Calu3 (cell line): Measurements from ENCODE around the gene TRAK1. TPM values are rescaled to one million over a fixed set of nuclear protein-coding genes. Genes with fewer than 3 reads are reported as not detected.
"Not testable (repeated sequence)": the region's sequence is repeated elsewhere in the genome, so short reads cannot be mapped to it uniquely, and the experiment has no call there.

Experiments
- BruUV-seq: library from RNA; stranded (reverse); fragments of 400-500 nt; replicated peaks from 2 replicates; lab custom pipeline; 2021; lab: Mats Ljungman, UMichigan
- CTCF ChIA-PET: fragments of 300-600 bp; sonication (Branson Sonifier 250); formaldehyde crosslinking; loops from one replicate; lab custom pipeline; 2022; ENCODE audit warnings: antibody characterized with exemption; lab: Charles Lee
- DNase-seq: peaks from one replicate; pipeline ENCODE4 v3.0.0; 2022
- H3K27ac Mint-ChIP-seq: one replicate; pipeline ENCODE4 v1.8.0; 2022; ENCODE audit warnings: mixed read lengths; ENCODE audit not compliant: unreplicated experiment
- H3K27me3 Mint-ChIP-seq: one replicate; pipeline ENCODE4 v1.8.0; 2022; ENCODE audit warnings: mixed read lengths; ENCODE audit not compliant: unreplicated experiment
- H3K36me3 Mint-ChIP-seq: one replicate; pipeline ENCODE4 v1.8.0; 2022; ENCODE audit warnings: mild to moderate bottlenecking, moderate library complexity, mixed read lengths; ENCODE audit not compliant: insufficient read depth, unreplicated experiment
- H3K4me1 Mint-ChIP-seq: one replicate; pipeline ENCODE4 v1.8.0; 2022; ENCODE audit warnings: mild to moderate bottlenecking, low read depth, mixed read lengths; ENCODE audit not compliant: unreplicated experiment
- H3K4me3 Mint-ChIP-seq: one replicate; pipeline ENCODE4 v1.8.0; 2022; ENCODE audit warnings: mild to moderate bottlenecking, low read depth, moderate library complexity, mixed read lengths; ENCODE audit not compliant: unreplicated experiment
- H3K9me3 Mint-ChIP-seq: one replicate; pipeline ENCODE4 v1.8.0; 2022; ENCODE audit warnings: low read depth, mixed read lengths; ENCODE audit not compliant: unreplicated experiment
- intact Hi-C: fragments of 100-400 bp; cut with micrococcal nuclease; formaldehyde crosslinking; loops from one replicate; pipeline ENCODE4 v1.10.0; 2022; ENCODE audit not compliant: unreplicated experiment
- total RNA-seq: library from RNA; stranded (reverse); gene quantifications from 2 replicates; pipeline ENCODE4 v1.2.3, GENCODE V29; 2022
- TF ChIP-seq, protein P1 (sequence below): fragments of 200-600 bp; IDR thresholded peaks from one replicate; pipeline ENCODE4 v1.8.0; 2022; ENCODE audit warnings: antibody characterized with exemption; ENCODE audit not compliant: unreplicated experiment

TRAK1 gene
- total RNA-seq, 1 experiment from 2014 or later: 108 TPM

DNA sequence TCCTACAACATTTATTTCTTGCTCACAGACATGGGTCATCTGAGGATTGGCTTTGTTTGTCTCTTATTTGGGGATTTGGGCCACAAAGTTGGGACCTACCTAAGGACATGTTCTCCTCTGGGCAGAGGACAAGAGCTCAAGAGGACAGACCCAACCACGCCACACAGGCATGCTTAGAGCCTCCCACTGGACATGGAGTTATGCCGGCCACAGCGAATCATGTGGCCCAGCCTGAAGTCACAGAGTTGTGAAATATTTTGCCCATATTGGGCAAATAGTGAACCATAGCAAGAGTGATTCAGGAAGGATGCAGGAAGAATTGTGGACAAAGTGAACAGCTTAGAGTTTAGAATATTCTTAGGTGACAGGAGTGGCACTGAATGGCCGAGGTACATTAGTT, 9.9 kb downstream of the TRAK1 start:
- Mint-ChIP-seq H3K27ac (no peak overlapping the region), H3K4me3 (no peak overlapping the region), H3K27me3 (no peaks in the 10 kb centered on the region), H3K36me3 (no peaks in the 10 kb centered on the region), H3K4me1 (peaks cover 33% of the 10 kb centered on the region), H3K9me3 (no peaks in the 10 kb centered on the region)
- CTCF ChIA-PET: no interaction called here
- TF ChIP-seq, protein P1, sequence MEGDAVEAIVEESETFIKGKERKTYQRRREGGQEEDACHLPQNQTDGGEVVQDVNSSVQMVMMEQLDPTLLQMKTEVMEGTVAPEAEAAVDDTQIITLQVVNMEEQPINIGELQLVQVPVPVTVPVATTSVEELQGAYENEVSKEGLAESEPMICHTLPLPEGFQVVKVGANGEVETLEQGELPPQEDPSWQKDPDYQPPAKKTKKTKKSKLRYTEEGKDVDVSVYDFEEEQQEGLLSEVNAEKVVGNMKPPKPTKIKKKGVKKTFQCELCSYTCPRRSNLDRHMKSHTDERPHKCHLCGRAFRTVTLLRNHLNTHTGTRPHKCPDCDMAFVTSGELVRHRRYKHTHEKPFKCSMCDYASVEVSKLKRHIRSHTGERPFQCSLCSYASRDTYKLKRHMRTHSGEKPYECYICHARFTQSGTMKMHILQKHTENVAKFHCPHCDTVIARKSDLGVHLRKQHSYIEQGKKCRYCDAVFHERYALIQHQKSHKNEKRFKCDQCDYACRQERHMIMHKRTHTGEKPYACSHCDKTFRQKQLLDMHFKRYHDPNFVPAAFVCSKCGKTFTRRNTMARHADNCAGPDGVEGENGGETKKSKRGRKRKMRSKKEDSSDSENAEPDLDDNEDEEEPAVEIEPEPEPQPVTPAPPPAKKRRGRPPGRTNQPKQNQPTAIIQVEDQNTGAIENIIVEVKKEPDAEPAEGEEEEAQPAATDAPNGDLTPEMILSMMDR: no peak
- DNase-seq: no peak
- intact Hi-C loops: loop anchor here (5.0 kb wide), 1 partner anchor 89 kb away; no protein-coding TSS in a partner anchor
- BruUV-seq: no TSS peak

DNA sequence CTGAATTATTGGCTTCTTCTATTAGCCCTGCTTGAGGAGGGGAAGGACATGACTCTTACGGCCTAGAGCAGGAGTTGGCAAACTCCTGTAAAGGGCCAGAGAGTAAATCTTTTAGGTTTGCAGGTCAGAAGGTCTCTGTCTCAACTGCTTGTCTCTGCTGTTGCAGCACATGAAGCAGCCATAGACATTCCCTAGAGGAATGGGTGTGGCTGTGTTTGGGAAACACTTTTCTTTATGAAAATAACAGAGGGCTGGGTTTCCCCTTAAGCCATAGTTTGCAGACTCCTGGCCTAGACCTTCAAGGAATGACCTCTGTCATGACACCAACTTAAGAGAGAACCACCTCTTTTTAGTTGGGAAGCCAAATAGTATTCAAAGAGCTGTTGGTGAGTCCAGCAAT, 10.3 kb downstream of the TRAK1 start:
- DNase-seq: no peak
- H3K27ac Mint-ChIP-seq: no peak overlapping the region
- TF ChIP-seq, protein P1: no peak
- no peaks in the 10 kb centered on the region for H3K9me3 Mint-ChIP-seq
- no peaks in the 10 kb centered on the region for H3K36me3 Mint-ChIP-seq
- no peak overlapping the region for H3K4me3 Mint-ChIP-seq
- BruUV-seq: no TSS peak
- intact Hi-C loops: loop anchor here (5.0 kb wide), 1 partner anchor 89 kb away; no protein-coding TSS in a partner anchor
- peaks cover 33% of the 10 kb centered on the region for H3K4me1 Mint-ChIP-seq
- CTCF ChIA-PET: interaction anchor here (0.6 kb wide), 1 partner anchor 48 kb away, joined by 4 read pairs; no protein-coding TSS in a partner anchor
- H3K27me3 Mint-ChIP-seq: no peaks in the 10 kb centered on the region

DNA sequence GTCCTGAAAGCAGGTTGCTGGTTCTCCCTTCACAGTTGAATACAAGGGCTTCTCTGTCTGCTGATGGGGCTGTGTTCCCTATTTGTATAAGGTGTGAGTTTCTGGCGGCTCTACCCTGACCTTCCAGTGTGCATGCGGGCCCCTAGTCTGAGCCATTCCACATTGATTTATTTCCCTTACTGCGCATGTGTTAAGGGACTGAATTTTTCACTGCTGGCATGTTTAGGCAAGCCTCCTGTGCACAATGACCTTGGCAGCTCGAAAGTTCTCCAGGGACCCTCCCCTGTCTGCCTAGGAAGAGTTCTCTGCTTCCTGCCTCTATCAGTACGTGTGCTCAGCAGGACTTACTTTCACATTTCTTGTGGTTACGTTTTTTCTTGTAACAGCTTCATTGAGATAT, 11.4 kb downstream of the TRAK1 start:
- H3K36me3 Mint-ChIP-seq: no peaks in the 10 kb centered on the region
- TF ChIP-seq, protein P1: no peak
- no peaks in the 10 kb centered on the region for H3K27me3 Mint-ChIP-seq
- no peak for DNase-seq
- CTCF ChIA-PET: no interaction called here
- no peaks in the 10 kb centered on the region for H3K9me3 Mint-ChIP-seq
- intact Hi-C loops: loop anchor here (5.0 kb wide), 1 partner anchor 90 kb away; no protein-coding TSS in a partner anchor
- BruUV-seq: no TSS peak
- no peak overlapping the region for H3K4me3 Mint-ChIP-seq
- H3K27ac Mint-ChIP-seq: no peak overlapping the region
- peaks cover 23% of the 10 kb centered on the region for H3K4me1 Mint-ChIP-seq

DNA sequence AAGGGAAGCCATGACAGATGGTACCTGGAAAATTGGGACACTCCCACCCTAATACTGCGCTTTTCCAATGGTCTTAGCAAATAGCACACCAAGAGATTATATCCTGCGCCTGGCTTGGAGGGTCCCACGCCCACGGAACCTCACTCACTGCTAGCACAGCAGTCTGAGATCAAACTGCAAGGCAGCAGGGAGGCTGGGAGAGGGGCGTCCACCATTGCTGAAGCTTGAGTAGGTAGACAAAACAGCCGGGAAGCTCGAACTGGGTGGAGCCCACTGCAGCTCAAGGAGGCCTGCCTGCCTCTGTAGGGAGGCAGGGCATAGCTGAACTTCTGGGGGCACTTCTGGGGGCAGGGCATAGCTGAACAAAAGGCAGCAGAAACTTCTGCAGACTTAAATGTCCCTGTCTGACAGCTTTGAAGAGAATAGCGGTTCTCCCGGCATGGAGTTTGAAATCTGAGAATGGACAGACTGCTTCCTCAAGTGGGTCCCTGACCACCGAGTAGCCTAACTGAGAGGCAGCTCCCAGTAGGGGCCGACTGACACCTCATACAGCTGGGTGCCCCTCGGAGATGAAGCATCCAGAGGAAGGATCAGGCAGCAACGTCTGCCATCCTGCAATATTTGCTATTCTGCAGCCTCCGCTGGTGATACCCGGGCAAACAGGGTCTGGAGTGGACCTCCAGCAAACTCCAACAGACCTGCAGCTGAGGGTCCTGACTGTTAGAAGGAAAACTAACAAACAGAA, 12.9 kb downstream of the TRAK1 start:
- H3K4me3 Mint-ChIP-seq, DNase-seq, BruUV-seq, H3K36me3 Mint-ChIP-seq, H3K27me3 Mint-ChIP-seq, H3K27ac Mint-ChIP-seq, H3K9me3 Mint-ChIP-seq, CTCF ChIA-PET: not testable (repeated sequence)
- intact Hi-C loops: loop anchor here (5.0 kb wide), 1 partner anchor 92 kb away; no protein-coding TSS in a partner anchor
- peaks cover 11% of the 10 kb centered on the region for H3K4me1 Mint-ChIP-seq

DNA sequence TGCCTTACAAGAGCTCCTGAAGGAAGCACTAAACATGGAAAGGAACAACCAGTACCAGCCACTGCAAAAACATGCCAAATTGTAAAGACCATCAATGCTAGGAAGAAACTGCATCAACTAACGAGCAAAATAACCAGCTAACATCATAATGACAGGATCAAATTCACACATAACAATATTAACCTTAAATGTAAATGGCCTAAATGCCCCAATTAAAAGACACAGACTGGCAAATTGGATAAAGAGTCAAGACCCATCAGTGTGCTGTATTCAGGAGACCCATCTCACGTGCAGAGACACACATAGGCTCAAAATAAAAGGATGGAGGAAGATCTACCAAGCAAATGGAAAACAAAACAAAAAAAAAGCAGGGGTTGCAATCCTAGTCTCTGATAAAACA, 14.8 kb downstream of the TRAK1 start:
- DNase-seq, H3K27me3 Mint-ChIP-seq, H3K4me3 Mint-ChIP-seq, H3K9me3 Mint-ChIP-seq, H3K27ac Mint-ChIP-seq, CTCF ChIA-PET, H3K36me3 Mint-ChIP-seq, intact Hi-C loops, BruUV-seq, H3K4me1 Mint-ChIP-seq: not testable (repeated sequence)
